Prostate gland (tissue), 2 donors: ENCODE data around the gene LRRC4C. TPM values are rescaled to one million over a fixed set of nuclear protein-coding genes. Genes with fewer than 3 reads are reported as not detected.

Experiments
- DNase-seq: peaks from one replicate; pipeline ENCODE4 v3.0.0-alpha.2; 2019; ENCODE audit warnings: low spot score
- H3K27ac ChIP-seq, 2 donors: fragments of 200-600 bp; sonication (generic); 2 replicates each; pipeline ENCODE4 v1.5.1; 2017 to 2019
- H3K27me3 ChIP-seq: fragments of 200-600 bp; sonication (generic); replicated peaks from 2 replicates; pipeline ENCODE4 v1.5.1; 2019; ENCODE audit not compliant: insufficient read depth
- H3K36me3 ChIP-seq, 2 donors: fragments of 200-600 bp; sonication (generic); 1 replicate in 1 of 2; 2 replicates in 1 of 2; pipeline versions ENCODE4 v1.5.1 to v1.8.1; 2017 to 2019
- H3K4me1 ChIP-seq: fragments of 200-600 bp; sonication (generic); replicated peaks from 2 replicates; pipeline ENCODE4 v1.5.1; 2019
- H3K4me3 ChIP-seq, 2 donors: fragments of 200-600 bp; sonication (generic); 2 replicates each; pipeline ENCODE4 v1.5.1; 2017 to 2019
- H3K9me3 ChIP-seq: fragments of 200-600 bp; sonication (generic); 2 replicates; pipeline ENCODE4 v1.5.1; 2017
- POLR2A ChIP-seq: fragments of 450-650 bp; IDR thresholded peaks from one replicate; pipeline ENCODE4 v1.6.1; 2016; ENCODE audit warnings: antibody characterized with exemption, mild to moderate bottlenecking
- POLR2AphosphoS5 ChIP-seq: sonication (generic); formaldehyde crosslinking; IDR thresholded peaks from one replicate; pipeline ENCODE4 v1.6.1; 2017; ENCODE audit warnings: antibody characterized with exemption
- WGBS: methylation state at CpG from one replicate; pipeline ENCODE4 v1.1.5; 2018; 5-methylcytosine and 5-hydroxymethylcytosine counted together
- intact Hi-C: fragments of 100-400 bp; cut with DNase I; formaldehyde crosslinking; loops from one replicate; pipeline ENCODE4 v1.14.2; 2022
- total RNA-seq, 2 donors: library from RNA; depleted of rRNA; stranded (reverse); fragments of >200 nt; gene quantifications; one replicate each; pipeline ENCODE4 v1.1.0, GENCODE V29; 2016
- TF ChIP-seq, protein P1 (sequence below), 4 experiments: fragments of 200-600 bp in 2 of 4; fragments of 450-650 bp in 2 of 4; sonication (generic) in 2 of 4; IDR thresholded peaks; 1 replicate in 3 of 4; 2 replicates in 1 of 4; pipeline ENCODE4 v1.5.1; 2016 to 2019; ENCODE audit warnings: antibody characterized with exemption in 4 of 4, mild to moderate bottlenecking in 2 of 4, moderate library complexity in 2 of 4

The LRRC4C gene
- total RNA-seq, 2 donors from 2014 or later = 0.28 TPM; not detected in 1

DNA sequence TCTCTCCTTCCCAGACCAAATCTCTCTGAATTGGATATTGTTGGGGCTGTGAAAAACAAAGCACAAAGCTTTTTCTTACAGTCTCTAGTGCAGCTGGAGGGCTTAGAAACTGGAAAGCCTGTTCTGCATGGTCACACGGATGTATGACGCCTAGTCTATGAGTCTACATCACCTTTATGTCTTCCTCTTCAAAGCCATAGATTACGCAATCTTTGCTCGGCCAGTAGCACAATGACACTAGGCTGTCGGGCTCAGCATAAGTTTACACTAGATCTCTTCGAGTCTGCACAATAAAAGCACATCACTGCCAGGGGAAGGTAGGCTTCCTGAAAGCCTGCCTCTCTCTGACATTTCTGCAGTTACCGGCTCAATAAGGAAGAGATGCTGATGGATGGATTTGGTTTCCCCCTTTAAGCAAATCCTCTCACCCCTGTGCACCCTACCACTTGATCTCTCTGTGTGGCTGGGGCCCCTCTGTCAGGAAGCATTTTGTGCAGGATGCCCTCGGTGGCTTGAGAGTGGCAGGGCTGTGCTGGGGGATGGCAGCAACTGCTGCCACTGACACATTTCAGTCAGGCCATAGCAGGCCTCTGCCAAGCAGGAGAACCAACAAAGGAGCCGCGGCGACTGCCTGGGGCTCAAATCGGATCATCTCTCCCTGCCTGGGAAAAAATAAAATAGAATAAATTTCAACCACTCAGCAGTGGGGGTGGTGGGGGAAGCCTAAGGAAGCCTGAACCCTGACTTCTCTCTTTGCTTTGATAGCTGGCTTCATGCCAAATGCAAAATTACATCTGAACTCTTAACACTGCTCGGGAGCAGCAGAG lies 1272.8 kb downstream of the LRRC4C start:
- Histone ChIP-seq H3K9me3 (no peaks in the 10 kb centered on the region), H3K27ac (no peak overlapping the region), H3K4me3 (no peak overlapping the region), H3K36me3 (no peaks in the 10 kb centered on the region), H3K4me1 (no peaks in the 10 kb centered on the region), H3K27me3 (no peaks in the 10 kb centered on the region)
- WGBS = 46% methylated on average over 13 of the region's 13 CpGs
- no peak for TF ChIP-seq POLR2A
- TF ChIP-seq, protein P1, sequence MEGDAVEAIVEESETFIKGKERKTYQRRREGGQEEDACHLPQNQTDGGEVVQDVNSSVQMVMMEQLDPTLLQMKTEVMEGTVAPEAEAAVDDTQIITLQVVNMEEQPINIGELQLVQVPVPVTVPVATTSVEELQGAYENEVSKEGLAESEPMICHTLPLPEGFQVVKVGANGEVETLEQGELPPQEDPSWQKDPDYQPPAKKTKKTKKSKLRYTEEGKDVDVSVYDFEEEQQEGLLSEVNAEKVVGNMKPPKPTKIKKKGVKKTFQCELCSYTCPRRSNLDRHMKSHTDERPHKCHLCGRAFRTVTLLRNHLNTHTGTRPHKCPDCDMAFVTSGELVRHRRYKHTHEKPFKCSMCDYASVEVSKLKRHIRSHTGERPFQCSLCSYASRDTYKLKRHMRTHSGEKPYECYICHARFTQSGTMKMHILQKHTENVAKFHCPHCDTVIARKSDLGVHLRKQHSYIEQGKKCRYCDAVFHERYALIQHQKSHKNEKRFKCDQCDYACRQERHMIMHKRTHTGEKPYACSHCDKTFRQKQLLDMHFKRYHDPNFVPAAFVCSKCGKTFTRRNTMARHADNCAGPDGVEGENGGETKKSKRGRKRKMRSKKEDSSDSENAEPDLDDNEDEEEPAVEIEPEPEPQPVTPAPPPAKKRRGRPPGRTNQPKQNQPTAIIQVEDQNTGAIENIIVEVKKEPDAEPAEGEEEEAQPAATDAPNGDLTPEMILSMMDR (IDR thresholded peaks at IDR 0.05) = no peak
- no peak for TF ChIP-seq POLR2AphosphoS5
- DNase-seq = no peak
- intact Hi-C loops = no loop called here

DNA sequence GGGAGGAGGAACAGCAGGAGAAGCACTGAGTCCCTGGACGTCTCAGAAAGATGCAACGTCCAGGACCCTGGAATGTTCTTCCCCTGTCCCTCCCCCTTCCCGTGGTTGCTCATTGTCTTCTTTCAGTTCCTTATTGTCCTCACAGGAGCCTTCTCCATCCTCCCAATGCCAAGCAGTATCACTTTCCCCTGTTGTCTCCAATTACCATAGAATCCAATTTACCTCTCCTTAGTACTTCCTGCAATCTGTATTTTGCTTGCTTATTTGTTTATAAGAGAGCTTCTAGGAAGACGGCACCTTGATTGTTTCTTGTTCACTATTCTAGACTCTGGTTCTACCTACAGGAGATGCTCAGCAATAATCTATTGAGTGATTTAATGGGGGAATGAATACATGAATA lies 1273.7 kb downstream of the LRRC4C start:
- no peaks in the 10 kb centered on the region for H3K9me3 ChIP-seq
- H3K4me3 ChIP-seq = no peak overlapping the region
- H3K4me1 ChIP-seq = no peaks in the 10 kb centered on the region
- H3K27ac ChIP-seq = no peak overlapping the region
- TF ChIP-seq, protein P1 (IDR thresholded peaks at IDR 0.05) = no peak
- no peak for TF ChIP-seq POLR2A
- no peak for TF ChIP-seq POLR2AphosphoS5
- no peaks in the 10 kb centered on the region for H3K36me3 ChIP-seq
- no peak for DNase-seq
- intact Hi-C loops = no loop called here
- WGBS = 57% methylated on average over 4 of the region's 4 CpGs
- no peaks in the 10 kb centered on the region for H3K27me3 ChIP-seq

DNA sequence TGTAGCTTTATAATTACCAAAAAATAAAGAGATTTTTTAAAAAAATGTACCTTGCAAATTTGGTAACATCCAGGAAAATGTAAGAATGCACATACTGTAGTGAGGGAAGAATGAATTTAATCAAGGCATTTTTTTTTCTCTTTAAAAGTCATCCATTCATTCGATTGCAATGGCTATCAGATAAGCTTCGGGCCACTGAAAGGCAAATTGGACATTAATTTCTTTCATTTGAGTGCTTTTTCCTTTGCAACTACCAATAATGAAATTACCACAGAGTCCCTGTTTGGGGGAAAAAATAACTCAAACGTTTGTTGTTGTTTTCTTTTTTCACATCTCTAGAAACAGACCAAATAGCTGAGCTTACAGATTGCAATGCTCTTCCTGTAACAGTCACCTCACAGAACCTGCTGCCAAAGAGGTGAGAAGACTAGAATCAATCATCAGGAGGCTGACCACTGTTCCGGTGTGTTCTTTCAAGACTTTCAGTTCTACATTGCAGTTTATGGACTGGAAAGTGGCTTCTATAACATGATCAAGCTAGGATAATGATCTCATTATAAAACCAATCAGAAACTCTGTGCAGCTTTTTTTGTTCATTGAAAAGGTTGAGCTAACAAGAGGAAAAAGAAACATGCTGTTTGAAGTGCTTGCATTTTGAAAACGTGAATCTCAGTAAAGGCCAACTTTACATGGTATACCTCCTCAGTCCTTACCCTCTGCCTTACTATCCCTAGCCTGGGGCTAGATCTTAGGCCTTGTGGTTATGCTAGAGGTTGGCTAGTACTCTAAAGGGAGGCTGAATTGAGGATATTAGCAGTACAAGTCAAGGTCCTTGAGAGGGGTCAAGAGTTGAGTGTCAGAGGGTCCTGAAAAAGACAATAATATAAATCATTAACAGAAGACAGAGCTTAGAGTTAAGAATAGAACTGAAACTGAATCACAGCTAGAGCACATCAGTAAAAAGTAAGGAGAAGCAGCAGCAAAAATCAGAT lies 1276.1 kb downstream of the LRRC4C start:
- 60% methylated on average over 5 of the region's 5 CpGs for WGBS
- TF ChIP-seq POLR2AphosphoS5 (no peak), POLR2A (no peak)
- TF ChIP-seq, protein P1 (IDR thresholded peaks at IDR 0.05) = no peak
- Histone ChIP-seq H3K4me3 (no peak overlapping the region), H3K36me3 (no peaks in the 10 kb centered on the region), H3K27ac (no peak overlapping the region), H3K27me3 (no peaks in the 10 kb centered on the region), H3K9me3 (no peaks in the 10 kb centered on the region), H3K4me1 (no peaks in the 10 kb centered on the region)
- intact Hi-C loops = no loop called here
- DNase-seq = no peak

DNA sequence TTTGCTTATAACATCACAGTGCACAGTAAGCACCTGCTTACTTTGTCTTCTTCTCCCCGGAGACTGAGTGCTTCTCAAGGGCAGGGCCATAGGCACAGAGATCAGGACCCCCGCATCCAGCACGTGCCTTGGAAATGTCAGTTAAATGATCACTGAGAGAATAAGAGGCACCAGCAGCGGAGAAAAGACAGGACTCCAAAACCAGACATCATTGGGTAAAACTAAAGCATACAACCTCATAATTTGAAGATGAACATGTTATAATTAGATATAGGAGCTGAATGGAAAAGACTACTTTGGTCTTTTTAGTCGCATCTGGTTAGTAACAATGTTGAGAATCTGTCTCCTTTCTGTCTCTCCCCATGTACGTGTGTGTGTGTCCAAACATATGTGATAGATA lies 1279.9 kb downstream of the LRRC4C start:
- no peaks in the 10 kb centered on the region for H3K9me3 ChIP-seq
- H3K27ac ChIP-seq = no peak overlapping the region
- no peaks in the 10 kb centered on the region for H3K27me3 ChIP-seq
- intact Hi-C loops = no loop called here
- no peaks in the 10 kb centered on the region for H3K36me3 ChIP-seq
- H3K4me1 ChIP-seq = no peaks in the 10 kb centered on the region
- WGBS = 89% methylated on average over 6 of the region's 6 CpGs
- TF ChIP-seq, protein P1 (IDR thresholded peaks at IDR 0.05) = no peak
- TF ChIP-seq POLR2AphosphoS5 (no peak), POLR2A (no peak)
- DNase-seq = no peak
- no peak overlapping the region for H3K4me3 ChIP-seq
